ENCODE measurements around the gene CFAP61. TPM values are rescaled to one million over a fixed set of nuclear protein-coding genes. Genes with fewer than 3 reads are reported as not detected.
"Not testable (repeated sequence)": the region's sequence is repeated elsewhere in the genome, so short reads cannot be mapped to it uniquely, and the experiment has no call there.

The CFAP61 gene
- total RNA-seq, 4 donors from 2014 or later: 17.1 to 94.8 (median 41.4) TPM

- TF ChIP-seq POLR2A (IDR thresholded peaks at IDR 0.05) (no peak), CTCF (IDR thresholded peaks at IDR 0.05 in 4 of 5, conservative IDR thresholded peaks at IDR 0.05 in 1 of 5) (peak in 1 of 5 experiments; percentile 9)
- H3K4me1 ChIP-seq: peaks cover 37 to 45% of the 10 kb centered on the region in 2 donors
- no peak overlapping the region for H3K4me3 ChIP-seq
- in situ Hi-C loops (cut with MboI; ENCODE audit: low sequenced_read_pairs in 4 of 4) (loop anchor here in 3 of 4 donors (5.0 to 25.0 kb wide), 2 partner anchors 146 to 156 kb away; no protein-coding TSS in a partner anchor), intact Hi-C loops (cut with DNase I; ENCODE audit: low total_unique reads) (no loop called here)
- no peaks in the 10 kb centered on the region for H3K9me3 ChIP-seq
- DNase-seq: peak; percentile 31 to 52
- peak; percentile 50 to 57 for ATAC-seq
- H3K36me3 ChIP-seq: no peaks in the 10 kb centered on the region
- peak overlapping the region; percentile 85 to 90 (median 86) for H3K27ac ChIP-seq
- H3K27me3 ChIP-seq: no peaks in the 10 kb centered on the region
These were observed 180.7 kb downstream of the CFAP61 start for GRCh38 chr20:20233041-20233514.

- H3K36me3 ChIP-seq: no peaks in the 10 kb centered on the region
- peaks cover 21 to 27% of the 10 kb centered on the region in 2 donors for H3K4me1 ChIP-seq
- H3K27ac ChIP-seq: peak overlapping the region in 1 of 4 donors; percentile 6
- no peaks in the 10 kb centered on the region for H3K9me3 ChIP-seq
- DNase-seq (no peak), ATAC-seq (no peak)
- H3K27me3 ChIP-seq: no peaks in the 10 kb centered on the region
- no peak overlapping the region for H3K4me3 ChIP-seq
- intact Hi-C loops (cut with DNase I; ENCODE audit: low total_unique reads) (no loop called here), in situ Hi-C loops (cut with MboI; ENCODE audit: low sequenced_read_pairs in 4 of 4) (loop anchor here in 1 of 4 donors (25.0 kb wide), 1 partner anchor 148 kb away; no protein-coding TSS in a partner anchor)
- TF ChIP-seq POLR2A (IDR thresholded peaks at IDR 0.05) (no peak), CTCF (IDR thresholded peaks at IDR 0.05 in 4 of 5, conservative IDR thresholded peaks at IDR 0.05 in 1 of 5) (no peak)
These were observed 183.3 kb downstream of the CFAP61 start for GRCh38 chr20:20235681-20236080.

DNA sequence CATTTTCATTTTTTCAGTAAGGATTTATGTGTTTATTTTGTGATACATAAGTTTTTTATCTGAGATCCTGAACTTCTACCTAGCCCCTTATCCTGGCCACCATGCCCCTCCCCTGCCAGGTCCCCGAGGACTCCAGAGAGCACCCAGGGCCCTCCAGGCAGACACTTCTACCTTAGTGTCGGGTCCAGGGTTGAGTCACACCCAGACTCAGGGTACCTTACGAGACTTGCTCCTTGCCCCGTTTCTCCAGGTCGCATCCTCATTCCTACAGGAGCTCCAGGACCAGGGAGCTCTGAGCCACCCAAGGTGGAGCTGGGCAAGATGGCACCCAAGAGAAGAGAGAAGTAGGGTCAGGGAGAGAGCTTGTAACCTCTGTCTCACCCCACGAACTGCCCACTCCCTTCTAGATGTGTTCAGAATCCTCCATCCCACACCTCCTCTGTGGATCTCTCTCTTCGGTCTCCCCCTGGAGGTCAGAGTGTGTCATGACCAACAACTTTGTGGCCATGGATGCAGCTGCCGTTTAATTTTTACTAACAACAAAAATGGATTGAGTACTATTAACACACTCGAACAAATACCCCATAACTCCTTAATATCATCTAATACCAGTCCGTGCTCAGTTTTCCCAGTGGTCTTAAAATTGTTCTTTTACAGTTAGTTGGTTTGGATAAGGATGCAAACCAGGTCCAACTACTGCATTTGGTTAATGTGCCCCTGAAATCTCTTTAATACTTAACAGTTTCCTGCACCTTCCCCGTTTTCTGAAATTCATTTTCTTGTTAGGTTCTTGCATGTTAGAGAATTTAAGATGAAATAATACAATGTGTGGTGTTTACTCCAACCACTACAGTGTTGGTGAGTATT, 185.0 kb downstream of the CFAP61 start:
- H3K9me3 ChIP-seq: no peaks in the 10 kb centered on the region
- intact Hi-C loops (cut with DNase I; ENCODE audit: low total_unique reads) (loop anchor here (1.0 kb wide), 2 partner anchors 107 to 153 kb away; no protein-coding TSS in a partner anchor), in situ Hi-C loops (cut with MboI; ENCODE audit: low sequenced_read_pairs in 4 of 4) (loop anchor here in 1 of 4 donors (25.0 kb wide), 1 partner anchor 150 kb away; no protein-coding TSS in a partner anchor)
- ATAC-seq: peak; percentile 51 to 73
- TF ChIP-seq POLR2A (IDR thresholded peaks at IDR 0.05): no peak
- TF ChIP-seq CTCF (IDR thresholded peaks at IDR 0.05 in 4 of 5, conservative IDR thresholded peaks at IDR 0.05 in 1 of 5): peak; percentile 75 to 84 (median 79)
- no peaks in the 10 kb centered on the region for H3K27me3 ChIP-seq
- H3K4me1 ChIP-seq: peaks cover 10 to 11% of the 10 kb centered on the region in 2 donors
- no peak overlapping the region for H3K4me3 ChIP-seq
- peak overlapping the region in 2 of 4 donors; percentile 8 to 31 for H3K27ac ChIP-seq
- no peaks in the 10 kb centered on the region for H3K36me3 ChIP-seq
- peak in 1 of 2 donors; percentile 49 for DNase-seq

DNA sequence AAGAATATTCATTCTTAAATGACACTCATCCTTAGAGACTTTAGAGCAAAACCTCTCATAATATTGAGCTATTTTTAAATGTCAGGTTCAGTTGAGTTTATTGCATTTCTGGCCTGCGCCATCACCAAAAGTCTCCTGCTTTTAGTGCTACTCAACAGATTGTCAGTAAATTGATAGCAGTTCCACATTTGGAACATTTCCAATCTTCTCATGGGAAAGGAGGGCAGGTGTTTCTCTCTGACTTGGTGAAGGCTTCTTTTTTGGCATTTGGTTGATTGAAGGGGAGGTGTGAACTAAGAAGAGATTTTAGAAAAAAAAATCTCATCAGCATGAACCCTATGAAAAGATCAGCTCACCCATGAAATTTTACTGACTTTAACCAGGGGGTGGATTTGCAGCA, 189.6 kb downstream of the CFAP61 start:
- in situ Hi-C loops (cut with MboI; ENCODE audit: low sequenced_read_pairs in 4 of 4): loop anchor here in 1 of 4 donors (25.0 kb wide), 1 partner anchor 155 kb away; no protein-coding TSS in a partner anchor
- no peak for ATAC-seq

DNA sequence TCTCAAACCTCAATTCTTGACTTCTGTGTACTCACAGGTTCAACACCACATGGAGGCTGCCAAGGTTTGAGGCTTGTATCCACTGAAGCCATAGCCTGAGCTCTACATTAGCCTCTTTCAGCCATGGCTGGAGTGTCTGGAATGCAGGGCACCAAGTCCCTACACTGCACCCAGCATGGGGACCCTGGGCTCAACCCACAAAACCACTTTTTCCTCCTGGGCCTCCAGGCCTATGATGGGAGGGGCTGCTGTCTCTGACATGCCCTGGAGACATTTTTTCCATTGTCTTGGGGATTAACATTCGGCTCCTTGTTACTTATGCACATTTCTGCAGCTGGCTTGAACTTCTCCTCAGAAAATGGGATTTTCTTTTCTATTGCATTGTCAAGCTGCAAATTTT, 192.1 kb downstream of the CFAP61 start:
- H3K27ac ChIP-seq; DNase-seq; H3K27me3 ChIP-seq; ATAC-seq; H3K4me1 ChIP-seq; H3K4me3 ChIP-seq; intact Hi-C loops (cut with DNase I; ENCODE audit: low total_unique reads); H3K9me3 ChIP-seq: not testable (repeated sequence)
- in situ Hi-C loops (cut with MboI; ENCODE audit: low sequenced_read_pairs in 4 of 4): loop anchor here in 1 of 4 donors (25.0 kb wide), 1 partner anchor 157 kb away; no protein-coding TSS in a partner anchor
- peaks cover 0 to 15% of the 10 kb centered on the region in 2 donors for H3K36me3 ChIP-seq

More for the DNA sequence above, 189.6 kb downstream of the CFAP61 start:
- no peak for DNase-seq
- Histone ChIP-seq H3K27me3 (no peaks in the 10 kb centered on the region), H3K27ac (no peak overlapping the region), H3K36me3 (peaks cover 0 to 14% of the 10 kb centered on the region in 2 donors), H3K4me1 (no peaks in the 10 kb centered on the region), H3K9me3 (no peaks in the 10 kb centered on the region), H3K4me3 (no peak overlapping the region)
- intact Hi-C loops (cut with DNase I; ENCODE audit: low total_unique reads): no loop called here
- no peak for TF ChIP-seq POLR2A (IDR thresholded peaks at IDR 0.05)
- TF ChIP-seq CTCF (IDR thresholded peaks at IDR 0.05 in 4 of 5, conservative IDR thresholded peaks at IDR 0.05 in 1 of 5): no peak
